GM12878 (cell line): ENCODE results near the gene LDLRAD4. TPM values are rescaled to one million over a fixed set of nuclear protein-coding genes. Genes with fewer than 3 reads are reported as not detected.
A peak's percentile ranks its signal among the peaks of the same experiment; 100 is the strongest.

Experiments used
- CHD1 ChIP-seq: IDR thresholded peaks from 2 replicates; pipeline ENCODE4 v1.6.1; 2012; ENCODE audit warnings: low read depth, low read length, improper control_type of control experiment
- CREM ChIP-seq: IDR thresholded peaks from 2 replicates; pipeline ENCODE4 v1.6.1; 2014; ENCODE audit warnings: antibody characterized with exemption, low read depth
- ETV6 ChIP-seq, 2 experiments: fragments of 450-650 bp in 1 of 2; IDR thresholded peaks in 1 of 2; conservative IDR thresholded peaks in 1 of 2; 2 replicates each; pipeline ENCODE4 v1.6.1; 2014; ENCODE audit warnings: antibody characterized with exemption in 1 of 2, borderline replicate concordance in 1 of 2, low read depth in 1 of 2, mild to moderate bottlenecking in 1 of 2, moderate library complexity in 1 of 2
- EZH2 ChIP-seq: IDR thresholded peaks from 2 replicates; pipeline ENCODE4 v1.6.1; 2012; ENCODE audit warnings: low read depth, mild to moderate bottlenecking, control low read depth, inconsistent platforms, low read length, borderline replicate concordance; ENCODE audit not compliant: control insufficient read depth
- IRF4 ChIP-seq: IDR thresholded peaks from 2 replicates; pipeline ENCODE4 v1.6.1; 2011; ENCODE audit warnings: low read depth, low read length
- JUNB ChIP-seq: IDR thresholded peaks from 2 replicates; pipeline ENCODE4 v1.6.1; 2016; ENCODE audit warnings: antibody characterized with exemption, mild to moderate bottlenecking
- MTA2 ChIP-seq: fragments of 450-650 bp; IDR thresholded peaks from 2 replicates; pipeline ENCODE4 v1.6.1; 2016; ENCODE audit warnings: low read depth, mild to moderate bottlenecking, moderate library complexity
- MYB ChIP-seq: fragments of 150-350 bp; IDR thresholded peaks from 2 replicates; pipeline ENCODE4 v1.6.1; 2014; ENCODE audit warnings: mild to moderate bottlenecking, low read depth, low read length, borderline replicate concordance
- NR2C2 ChIP-seq: IDR thresholded peaks from 2 replicates; pipeline ENCODE4 v1.6.1; 2011; ENCODE audit warnings: borderline replicate concordance, low read depth; ENCODE audit not compliant: control insufficient read depth, insufficient read length
- POLR2A ChIP-seq: IDR thresholded peaks from 2 replicates; pipeline ENCODE4 v1.6.1; 2011; ENCODE audit warnings: low read depth, mild to moderate bottlenecking, low read length
- POLR2AphosphoS2 ChIP-seq: IDR thresholded peaks from 2 replicates; pipeline ENCODE4 v1.6.1; 2011; ENCODE audit warnings: low read depth, mild to moderate bottlenecking, low read length, improper control_type of control experiment, moderate library complexity
- POU2F2 ChIP-seq: IDR thresholded peaks from 3 replicates; pipeline ENCODE4 v1.6.1; 2011; ENCODE audit warnings: low read depth, mild to moderate bottlenecking, low read length, borderline replicate concordance
- RAD51 ChIP-seq: fragments of 450-650 bp; IDR thresholded peaks from 2 replicates; pipeline ENCODE4 v1.6.1; 2016; ENCODE audit warnings: moderate library complexity, mild to moderate bottlenecking, inconsistent platforms
- SMAD5 ChIP-seq: IDR thresholded peaks from 2 replicates; pipeline ENCODE4 v1.6.1; 2016; ENCODE audit warnings: antibody characterized with exemption, low read depth
- SREBF2 ChIP-seq: IDR thresholded peaks from 2 replicates; pipeline ENCODE4 v1.6.1; 2012; ENCODE audit warnings: mild to moderate bottlenecking, low read length
- ZBED1 ChIP-seq: IDR thresholded peaks from 2 replicates; pipeline ENCODE4 v1.6.1; 2016; ENCODE audit warnings: borderline replicate concordance
- ZNF217 ChIP-seq: fragments of 450-650 bp; IDR thresholded peaks from 2 replicates; pipeline ENCODE4 v1.6.1; 2017; ENCODE audit warnings: antibody characterized with exemption, mild to moderate bottlenecking
- polyA plus RNA-seq, 11 experiments: library from polyadenylated mRNA; depleted of rRNA in 4 of 11; unstranded in 6 of 11; stranded (reverse) in 5 of 11; fragments of >200 nt; fragmentation: Nextera tagmentation in 4 of 11; fragmentation: Illumina TruSeq in 1 of 11; extraction: Ambion mirVana in 4 of 11; extraction: Trizol in 1 of 11; gene quantifications; 1 replicate in 1 of 11; 2 replicates in 10 of 11; pipeline versions ENCODE4 v1.2.1 to v1.2.3, GENCODE V29; 2011 to 2016; ENCODE audit warnings: inconsistent platforms in 2 of 11, missing spikeins in 2 of 11, low read depth in 1 of 11
- total RNA-seq, 4 experiments: library from RNA; depleted of rRNA in 3 of 4; stranded (reverse); fragments of >200 nt in 3 of 4; fragmentation: Illumina TruSeq in 1 of 4; extraction: Trizol in 1 of 4; gene quantifications; 2 replicates each; pipeline versions ENCODE4 v1.2.1 to v1.2.3, GENCODE V29; 2013 to 2021
- TF ChIP-seq, protein P1 (sequence below): fragments of 450-650 bp; IDR thresholded peaks from 2 replicates; pipeline ENCODE4 v1.6.1; 2017; ENCODE audit warnings: mild to moderate bottlenecking, moderate library complexity
- TF ChIP-seq, protein P2 (sequence below): fragments of 150-350 bp; IDR thresholded peaks from 2 replicates; pipeline ENCODE4 v1.6.1; 2014; ENCODE audit warnings: mild to moderate bottlenecking, low read depth, low read length
- TF ChIP-seq, protein P3 (sequence below): IDR thresholded peaks from 2 replicates; pipeline ENCODE4 v1.6.1; 2012; ENCODE audit warnings: improper control_type of control experiment, low read depth, low read length; ENCODE audit not compliant: insufficient replicate concordance

LDLRAD4 gene
- total and polyA plus RNA-seq, 10 of the 15 experiments (the other 5 are each of a cell fraction or from before 2014, with no cell fraction given): 2.7 to 16.8 (median 11.2) TPM

DNA sequence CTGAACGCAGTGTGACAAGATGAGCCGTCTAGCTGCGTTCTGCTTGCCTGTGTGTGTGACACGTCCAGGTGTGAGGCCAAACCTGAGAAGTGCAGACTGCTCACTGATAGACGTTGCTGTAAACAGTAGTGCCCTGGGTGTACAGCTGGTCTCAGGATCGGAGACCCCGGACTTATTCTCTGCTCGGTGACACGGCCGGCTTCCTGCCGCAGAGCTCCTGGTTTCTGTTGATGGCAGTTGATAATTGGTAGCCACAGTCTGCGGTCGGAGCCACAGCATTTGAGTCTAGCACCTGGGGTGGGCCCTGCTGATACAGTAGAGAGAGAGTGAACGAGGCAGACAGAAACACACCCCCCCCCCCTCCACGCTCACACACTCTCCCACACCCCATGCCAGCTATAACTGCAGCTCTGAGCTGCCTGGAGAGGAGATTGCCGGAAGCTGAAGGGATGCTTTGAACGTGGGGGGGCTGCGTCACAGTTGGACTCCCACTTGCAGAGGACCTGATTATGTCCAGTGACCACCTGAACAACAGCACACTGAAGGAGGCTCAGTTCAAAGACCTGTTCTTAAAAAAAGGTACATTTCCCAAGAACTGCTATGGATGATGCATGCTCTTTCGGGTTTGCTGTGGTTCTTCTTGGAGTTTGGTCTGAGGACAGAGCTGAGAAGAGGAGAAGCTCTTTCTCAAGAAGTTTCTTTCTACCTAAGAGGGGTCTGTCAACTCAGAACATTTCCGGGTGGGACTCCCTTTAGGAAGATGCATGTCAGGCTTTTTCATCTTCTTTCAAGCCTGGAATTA, 393.8 kb downstream of the LDLRAD4 start (continued):
- TF ChIP-seq, protein P1, sequence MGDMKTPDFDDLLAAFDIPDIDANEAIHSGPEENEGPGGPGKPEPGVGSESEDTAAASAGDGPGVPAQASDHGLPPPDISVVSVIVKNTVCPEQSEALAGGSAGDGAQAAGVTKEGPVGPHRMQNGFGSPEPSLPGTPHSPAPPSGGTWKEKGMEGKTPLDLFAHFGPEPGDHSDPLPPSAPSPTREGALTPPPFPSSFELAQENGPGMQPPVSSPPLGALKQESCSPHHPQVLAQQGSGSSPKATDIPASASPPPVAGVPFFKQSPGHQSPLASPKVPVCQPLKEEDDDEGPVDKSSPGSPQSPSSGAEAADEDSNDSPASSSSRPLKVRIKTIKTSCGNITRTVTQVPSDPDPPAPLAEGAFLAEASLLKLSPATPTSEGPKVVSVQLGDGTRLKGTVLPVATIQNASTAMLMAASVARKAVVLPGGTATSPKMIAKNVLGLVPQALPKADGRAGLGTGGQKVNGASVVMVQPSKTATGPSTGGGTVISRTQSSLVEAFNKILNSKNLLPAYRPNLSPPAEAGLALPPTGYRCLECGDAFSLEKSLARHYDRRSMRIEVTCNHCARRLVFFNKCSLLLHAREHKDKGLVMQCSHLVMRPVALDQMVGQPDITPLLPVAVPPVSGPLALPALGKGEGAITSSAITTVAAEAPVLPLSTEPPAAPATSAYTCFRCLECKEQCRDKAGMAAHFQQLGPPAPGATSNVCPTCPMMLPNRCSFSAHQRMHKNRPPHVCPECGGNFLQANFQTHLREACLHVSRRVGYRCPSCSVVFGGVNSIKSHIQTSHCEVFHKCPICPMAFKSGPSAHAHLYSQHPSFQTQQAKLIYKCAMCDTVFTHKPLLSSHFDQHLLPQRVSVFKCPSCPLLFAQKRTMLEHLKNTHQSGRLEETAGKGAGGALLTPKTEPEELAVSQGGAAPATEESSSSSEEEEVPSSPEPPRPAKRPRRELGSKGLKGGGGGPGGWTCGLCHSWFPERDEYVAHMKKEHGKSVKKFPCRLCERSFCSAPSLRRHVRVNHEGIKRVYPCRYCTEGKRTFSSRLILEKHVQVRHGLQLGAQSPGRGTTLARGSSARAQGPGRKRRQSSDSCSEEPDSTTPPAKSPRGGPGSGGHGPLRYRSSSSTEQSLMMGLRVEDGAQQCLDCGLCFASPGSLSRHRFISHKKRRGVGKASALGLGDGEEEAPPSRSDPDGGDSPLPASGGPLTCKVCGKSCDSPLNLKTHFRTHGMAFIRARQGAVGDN: peak; percentile 56; the same call in 1 of the 2 replicates
- TF ChIP-seq SREBF2 (no peak), MYB (peak; percentile 96), JUNB (peak; percentile 41), MTA2 (peak; percentile 97), EZH2 (no peak), POLR2A (peak; percentile 82), IRF4 (peak; percentile 69), CREM (peak; percentile 93), SMAD5 (peak; percentile 74), ZNF217 (no peak), POU2F2 (peak; percentile 92), NR2C2 (no peak), RAD51 (no peak), ZBED1 (peak; percentile 87; the same call in 1 of the 2 replicates), POLR2AphosphoS2 (peak; percentile 88; the same call in 1 of the 2 replicates), CHD1 (no peak), ETV6 (conservative IDR thresholded peaks at IDR 0.05 in 1 of 2, IDR thresholded peaks at IDR 0.05 in 1 of 2; ENCODE audit: borderline replicate concordance in 1 of 2, low read depth in 1 of 2) (peak in 1 of 2 experiments; percentile 71; a peak in 2 of 4 replicates)
- TF ChIP-seq, protein P2, sequence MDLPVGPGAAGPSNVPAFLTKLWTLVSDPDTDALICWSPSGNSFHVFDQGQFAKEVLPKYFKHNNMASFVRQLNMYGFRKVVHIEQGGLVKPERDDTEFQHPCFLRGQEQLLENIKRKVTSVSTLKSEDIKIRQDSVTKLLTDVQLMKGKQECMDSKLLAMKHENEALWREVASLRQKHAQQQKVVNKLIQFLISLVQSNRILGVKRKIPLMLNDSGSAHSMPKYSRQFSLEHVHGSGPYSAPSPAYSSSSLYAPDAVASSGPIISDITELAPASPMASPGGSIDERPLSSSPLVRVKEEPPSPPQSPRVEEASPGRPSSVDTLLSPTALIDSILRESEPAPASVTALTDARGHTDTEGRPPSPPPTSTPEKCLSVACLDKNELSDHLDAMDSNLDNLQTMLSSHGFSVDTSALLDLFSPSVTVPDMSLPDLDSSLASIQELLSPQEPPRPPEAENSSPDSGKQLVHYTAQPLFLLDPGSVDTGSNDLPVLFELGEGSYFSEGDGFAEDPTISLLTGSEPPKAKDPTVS: no peak
- TF ChIP-seq, protein P3, sequence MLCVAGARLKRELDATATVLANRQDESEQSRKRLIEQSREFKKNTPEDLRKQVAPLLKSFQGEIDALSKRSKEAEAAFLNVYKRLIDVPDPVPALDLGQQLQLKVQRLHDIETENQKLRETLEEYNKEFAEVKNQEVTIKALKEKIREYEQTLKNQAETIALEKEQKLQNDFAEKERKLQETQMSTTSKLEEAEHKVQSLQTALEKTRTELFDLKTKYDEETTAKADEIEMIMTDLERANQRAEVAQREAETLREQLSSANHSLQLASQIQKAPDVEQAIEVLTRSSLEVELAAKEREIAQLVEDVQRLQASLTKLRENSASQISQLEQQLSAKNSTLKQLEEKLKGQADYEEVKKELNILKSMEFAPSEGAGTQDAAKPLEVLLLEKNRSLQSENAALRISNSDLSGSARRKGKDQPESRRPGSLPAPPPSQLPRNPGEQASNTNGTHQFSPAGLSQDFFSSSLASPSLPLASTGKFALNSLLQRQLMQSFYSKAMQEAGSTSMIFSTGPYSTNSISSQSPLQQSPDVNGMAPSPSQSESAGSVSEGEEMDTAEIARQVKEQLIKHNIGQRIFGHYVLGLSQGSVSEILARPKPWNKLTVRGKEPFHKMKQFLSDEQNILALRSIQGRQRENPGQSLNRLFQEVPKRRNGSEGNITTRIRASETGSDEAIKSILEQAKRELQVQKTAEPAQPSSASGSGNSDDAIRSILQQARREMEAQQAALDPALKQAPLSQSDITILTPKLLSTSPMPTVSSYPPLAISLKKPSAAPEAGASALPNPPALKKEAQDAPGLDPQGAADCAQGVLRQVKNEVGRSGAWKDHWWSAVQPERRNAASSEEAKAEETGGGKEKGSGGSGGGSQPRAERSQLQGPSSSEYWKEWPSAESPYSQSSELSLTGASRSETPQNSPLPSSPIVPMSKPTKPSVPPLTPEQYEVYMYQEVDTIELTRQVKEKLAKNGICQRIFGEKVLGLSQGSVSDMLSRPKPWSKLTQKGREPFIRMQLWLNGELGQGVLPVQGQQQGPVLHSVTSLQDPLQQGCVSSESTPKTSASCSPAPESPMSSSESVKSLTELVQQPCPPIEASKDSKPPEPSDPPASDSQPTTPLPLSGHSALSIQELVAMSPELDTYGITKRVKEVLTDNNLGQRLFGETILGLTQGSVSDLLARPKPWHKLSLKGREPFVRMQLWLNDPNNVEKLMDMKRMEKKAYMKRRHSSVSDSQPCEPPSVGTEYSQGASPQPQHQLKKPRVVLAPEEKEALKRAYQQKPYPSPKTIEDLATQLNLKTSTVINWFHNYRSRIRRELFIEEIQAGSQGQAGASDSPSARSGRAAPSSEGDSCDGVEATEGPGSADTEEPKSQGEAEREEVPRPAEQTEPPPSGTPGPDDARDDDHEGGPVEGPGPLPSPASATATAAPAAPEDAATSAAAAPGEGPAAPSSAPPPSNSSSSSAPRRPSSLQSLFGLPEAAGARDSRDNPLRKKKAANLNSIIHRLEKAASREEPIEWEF: peak; percentile 48
